K562 (cell line): ENCODE data around the gene PDE11A. TPM values are rescaled to one million over a fixed set of nuclear protein-coding genes. Genes with fewer than 3 reads are reported as not detected.
A peak's percentile ranks its signal among the peaks of the same experiment; 100 is the strongest.

Experiments used
- ATAC-seq: fragments of 200-7000 bp; cut with Tn5 transposase; 3 replicates; pipeline ENCODE4 v1.9.1; 2020; ENCODE audit warnings: moderate library complexity
- BruUV-seq: library from RNA; stranded (reverse); fragments of 400-500 nt; replicated peaks from 2 replicates; lab custom pipeline; 2021; lab: Mats Ljungman, UMichigan
- CTCF ChIA-PET: fragments of 300-600 bp; formaldehyde crosslinking; extraction: SDS; loops from one replicate; lab custom pipeline; 2021; ENCODE audit warnings: low intra/inter-chr PET ratio; lab: Yijun Ruan, JAX
- POLR2A ChIA-PET: fragments of 300-600, 350-650 bp; sonication (Branson Sonifier 250); formaldehyde crosslinking; extraction: SDS; loops from one replicate; lab custom pipeline; 2021; ENCODE audit warnings: antibody characterized with exemption, inconsistent platforms; lab: Yijun Ruan, JAX
- DNase-seq, 4 experiments: peaks; one replicate each; pipeline versions ENCODE4 v3.0.0 to v3.0.0-alpha.2; 2011 to 2018; ENCODE audit warnings: low spot score in 3 of 4, mixed read lengths in 3 of 4; ENCODE audit errors: extremely low read depth in 1 of 4
- FAIRE-seq: peaks from 2 replicates; lab custom pipeline; 2011; peaks lifted over from hg19 to GRCh38; lab: Jason Lieb, UNC
- H2AFZ ChIP-seq: 2 replicates; pipeline ENCODE4 v1.6.0; 2011; ENCODE audit warnings: low read depth, low read length, control low read depth, inconsistent platforms
- H3K27ac ChIP-seq: fragments of 200-600 bp; 3 replicates; pipeline ENCODE4 v1.8.0; 2011; ENCODE audit warnings: low read depth, mild to moderate bottlenecking, control low read depth, inconsistent platforms, low read length, moderate library complexity, mixed read lengths; ENCODE audit errors: extremely low read depth
- H3K27me3 ChIP-seq, 2 experiments: fragments of 300-600 bp in 1 of 2; 2 replicates in 1 of 2; 3 replicates in 1 of 2; pipeline versions ENCODE4 v1.6.0 to v1.8.0; 2011; ENCODE audit warnings: inconsistent platforms in 2 of 2, low read length in 2 of 2, mild to moderate bottlenecking in 1 of 2, mixed read lengths in 1 of 2, moderate library complexity in 1 of 2; ENCODE audit not compliant: control insufficient read depth in 2 of 2, insufficient read depth in 2 of 2
- H3K36me3 ChIP-seq: fragments of 300-600 bp; 3 replicates; pipeline ENCODE4 v1.8.0; 2011; ENCODE audit warnings: mild to moderate bottlenecking, low read length, inconsistent platforms; ENCODE audit not compliant: control insufficient read depth, insufficient read depth
- H3K4me1 ChIP-seq, 2 experiments: fragments of 200-600 bp in 1 of 2; replicated peaks in 1 of 2; 2 replicates in 1 of 2; 3 replicates in 1 of 2; pipeline versions ENCODE4 v1.5.1 to v1.8.0; 2011; ENCODE audit warnings: inconsistent platforms in 2 of 2, low read length in 2 of 2, mild to moderate bottlenecking in 1 of 2, mixed read lengths in 1 of 2, moderate library complexity in 1 of 2; ENCODE audit not compliant: control insufficient read depth in 2 of 2, insufficient read depth in 2 of 2
- H3K4me2 ChIP-seq: 2 replicates; pipeline ENCODE4 v1.6.1; 2011; ENCODE audit warnings: low read length, control low read depth, inconsistent platforms, mixed read lengths; ENCODE audit not compliant: insufficient read depth
- H3K4me3 ChIP-seq: fragments of 200-600 bp; sonication (generic), shearing (Covaris generic); 2 replicates; pipeline ENCODE4 v1.5.1; 2016; ENCODE audit warnings: control low read depth, inconsistent platforms
- H3K79me2 ChIP-seq: fragments of 200-600 bp; 3 replicates; pipeline ENCODE4 v1.8.0; 2011; ENCODE audit warnings: low read length, inconsistent platforms; ENCODE audit not compliant: control insufficient read depth, insufficient read depth
- H3K9ac ChIP-seq, 2 experiments: 2 replicates each; pipeline versions ENCODE4 v1.6.0 to v1.6.1; 2011; ENCODE audit warnings: low read depth in 2 of 2, low read length in 2 of 2, control low read depth in 1 of 2, inconsistent platforms in 1 of 2, mild to moderate bottlenecking in 1 of 2, mixed read lengths in 1 of 2; ENCODE audit not compliant: insufficient read depth in 1 of 2
- H3K9me1 ChIP-seq: one replicate; pipeline ENCODE4 v1.6.0; 2011; ENCODE audit warnings: inconsistent platforms, mild to moderate bottlenecking, low read length, moderate library complexity; ENCODE audit not compliant: control insufficient read depth, insufficient read depth
- H3K9me3 ChIP-seq: replicated peaks from 2 replicates; pipeline ENCODE4 v1.5.1; 2011; ENCODE audit warnings: low read depth, low read length, inconsistent platforms; ENCODE audit not compliant: control insufficient read depth, insufficient read depth
- H4K20me1 ChIP-seq: replicated peaks from 2 replicates; pipeline ENCODE4 v1.6.1; 2011; ENCODE audit warnings: low read length, inconsistent platforms, mixed read lengths; ENCODE audit not compliant: control insufficient read depth, insufficient read depth
- BMI1 ChIP-seq: fragments of 150-350 bp; IDR thresholded peaks from 2 replicates; pipeline ENCODE4 v1.6.1; 2014; ENCODE audit warnings: low read length
- CBFB ChIP-seq: sonication (generic); formaldehyde crosslinking; IDR thresholded peaks from 2 replicates; pipeline ENCODE4 v1.4.0; 2020; ENCODE audit warnings: mild to moderate bottlenecking, missing genetic modification reagents
- CLOCK ChIP-seq: fragments of 250-450 bp; sonication (Bioruptor Pico); IDR thresholded peaks from 2 replicates; pipeline ENCODE4 v1.4.0; 2020; ENCODE audit warnings: mild to moderate bottlenecking, moderate library complexity, borderline replicate concordance
- ELF2 ChIP-seq: fragments of 250-450 bp; sonication (Bioruptor Pico); IDR thresholded peaks from 2 replicates; pipeline ENCODE4 v1.5.0; 2021; ENCODE audit warnings: mild to moderate bottlenecking
- FIP1L1 ChIP-seq: fragments of 200-400 bp; formaldehyde crosslinking; IDR thresholded peaks from 2 replicates; pipeline ENCODE4 v1.6.1; 2018; ENCODE audit warnings: mild to moderate bottlenecking, low read depth, low read length; ENCODE audit not compliant: poor library complexity, severe bottlenecking
- HDAC8 ChIP-seq: fragments of 450-650 bp; IDR thresholded peaks from 2 replicates; pipeline ENCODE4 v1.6.1; 2016; ENCODE audit warnings: mild to moderate bottlenecking, missing genetic modification characterization, moderate library complexity, missing compliant biosample characterization
- MBD1 ChIP-seq: fragments of 250-450 bp; sonication (Bioruptor Pico); IDR thresholded peaks from 2 replicates; pipeline ENCODE4 v1.8.0; 2022; ENCODE audit warnings: inconsistent platforms
- NRF1 ChIP-seq, 2 experiments: fragments of 450-650 bp; IDR thresholded peaks in 1 of 2; conservative IDR thresholded peaks in 1 of 2; 2 replicates each; pipeline ENCODE4 v1.6.1; 2014; ENCODE audit warnings: mild to moderate bottlenecking in 2 of 2
- TAF15 ChIP-seq: fragments of 200-400 bp; formaldehyde crosslinking; IDR thresholded peaks from 2 replicates; pipeline ENCODE4 v1.6.1; 2017; ENCODE audit warnings: mild to moderate bottlenecking, low read depth, low read length, moderate library complexity
- ZBTB17 ChIP-seq: fragments of 450-650 bp; formaldehyde crosslinking; IDR thresholded peaks from 2 replicates; pipeline ENCODE4 v1.4.0; 2020; ENCODE audit warnings: mild to moderate bottlenecking
- WGBS: fragments of 100-300 bp; shearing (Covaris generic); methylation state at CpG from one replicate; pipeline ENCODE4 v1.1.6; 2016; ENCODE audit warnings: low coverage, mixed read lengths; ENCODE audit not compliant: insufficient coverage; ENCODE audit errors: missing lambda C conversion rate; 5-methylcytosine and 5-hydroxymethylcytosine counted together
- in situ Hi-C: fragments of 300-500 bp; cut with MboI; formaldehyde crosslinking; loops from 4 replicates; pipeline ENCODE4 v1.15.0; 2018; ENCODE audit warnings: inconsistent platforms, mixed read lengths
- intact Hi-C: fragments of 100-400 bp; cut with micrococcal nuclease; formaldehyde crosslinking; loops from 2 replicates; pipeline ENCODE4 v1.14.2; 2022
- polyA plus RNA-seq, 8 experiments: library from polyadenylated mRNA; depleted of rRNA in 4 of 8; stranded (reverse) in 5 of 8; unstranded in 3 of 8; fragments of >200 nt; fragmentation: Nextera tagmentation in 2 of 8; fragmentation: Illumina TruSeq in 1 of 8; extraction: Ambion mirVana in 2 of 8; extraction: Trizol in 1 of 8; gene quantifications; 2 replicates each; pipeline versions ENCODE4 v1.2.1 to v1.2.3, GENCODE V29; 2011 to 2014; ENCODE audit warnings: inconsistent platforms in 1 of 8, missing spikeins in 1 of 8
- total RNA-seq, 7 experiments: library from RNA; depleted of rRNA in 6 of 7; stranded (reverse); fragments of >200 nt in 6 of 7; fragmentation: Illumina TruSeq in 2 of 7; extraction: Trizol in 2 of 7; gene quantifications; 2 replicates each; pipeline versions ENCODE4 v1.2.1 to v1.2.3, GENCODE V29; 2011 to 2021; ENCODE audit warnings: low replicate concordance in 1 of 7
- TF ChIP-seq, protein P1 (sequence below): sonication (generic); formaldehyde crosslinking; IDR thresholded peaks from 2 replicates; pipeline ENCODE4 v1.8.0; 2022; ENCODE audit warnings: mild to moderate bottlenecking, missing genetic modification reagents

Gene PDE11A
- total and polyA plus RNA-seq, 9 of the 15 experiments (the other 6 are each of a cell fraction or from before 2014, with no cell fraction given), result 3.2 to 22.1 (median 5.7) TPM

DNA sequence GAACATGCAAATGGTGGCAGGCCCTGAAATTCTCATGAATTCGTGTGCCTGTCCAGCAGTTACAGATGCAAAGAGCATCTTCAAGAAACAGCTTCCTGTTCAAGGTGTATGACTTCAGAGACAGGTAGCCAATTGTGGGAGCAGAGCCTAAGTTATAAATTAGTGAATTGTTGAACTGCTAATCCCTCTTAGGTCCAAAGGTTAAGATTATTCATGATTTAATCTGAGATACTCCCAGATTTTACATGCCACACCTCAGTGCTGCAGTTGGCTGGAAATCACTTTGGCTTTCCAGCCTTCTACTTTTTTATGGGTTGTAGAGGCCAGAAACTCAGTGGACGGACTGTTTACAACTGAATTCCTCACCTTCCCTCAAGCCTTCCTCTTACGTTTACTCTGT, 432.2 kb downstream of the PDE11A start (continued):
- TF ChIP-seq CLOCK (CRISPR knock-in tag) (no peak), BMI1 (no peak), HDAC8 (no peak)

- no peaks in the 10 kb centered on the region for H3K9me1 ChIP-seq
- peak; percentile 57 to 81 (median 77) for DNase-seq
- BruUV-seq, result no TSS peak
- H3K4me1 ChIP-seq, result peaks cover 0 to 22% of the 10 kb centered on the region in 2 experiments; a peak in 3 of 5 replicates
- POLR2A ChIA-PET, result interaction anchor here (0.6 to 1.3 kb wide), 4 partner anchors 12 to 92 kb away, joined by 3 to 4 read pairs (median 3); no protein-coding TSS in a partner anchor
- H3K9me3 ChIP-seq, result peaks cover 2% of the 10 kb centered on the region
- intact Hi-C loops (loop anchor here (5.0 to 10.0 kb wide), 2 partner anchors 53 to 475 kb away; no protein-coding TSS in a partner anchor), in situ Hi-C loops (no loop called here)
- WGBS, result 14% methylated on average over 2 of the region's 2 CpGs
- H3K27me3 ChIP-seq, result no peaks in the 10 kb centered on the region; a peak in 1 of 5 replicates
- peak; percentile 26 for FAIRE-seq
- H3K9ac ChIP-seq, result no peak overlapping the region
- H3K4me2 ChIP-seq, result peak overlapping the region; percentile 31; the same call in 1 of the 2 replicates
- CTCF ChIA-PET, result no interaction called here
- H4K20me1 ChIP-seq, result no peaks in the 10 kb centered on the region
- peak overlapping the region; percentile 37; the same call in 1 of the 2 replicates for H2AFZ ChIP-seq
- H3K4me3 ChIP-seq, result no peak overlapping the region
- no peak overlapping the region for H3K27ac ChIP-seq
- no peaks in the 10 kb centered on the region for H3K36me3 ChIP-seq
- H3K79me2 ChIP-seq, result no peaks in the 10 kb centered on the region
- ATAC-seq, result peak; percentile 71
- TF ChIP-seq, protein P1, sequence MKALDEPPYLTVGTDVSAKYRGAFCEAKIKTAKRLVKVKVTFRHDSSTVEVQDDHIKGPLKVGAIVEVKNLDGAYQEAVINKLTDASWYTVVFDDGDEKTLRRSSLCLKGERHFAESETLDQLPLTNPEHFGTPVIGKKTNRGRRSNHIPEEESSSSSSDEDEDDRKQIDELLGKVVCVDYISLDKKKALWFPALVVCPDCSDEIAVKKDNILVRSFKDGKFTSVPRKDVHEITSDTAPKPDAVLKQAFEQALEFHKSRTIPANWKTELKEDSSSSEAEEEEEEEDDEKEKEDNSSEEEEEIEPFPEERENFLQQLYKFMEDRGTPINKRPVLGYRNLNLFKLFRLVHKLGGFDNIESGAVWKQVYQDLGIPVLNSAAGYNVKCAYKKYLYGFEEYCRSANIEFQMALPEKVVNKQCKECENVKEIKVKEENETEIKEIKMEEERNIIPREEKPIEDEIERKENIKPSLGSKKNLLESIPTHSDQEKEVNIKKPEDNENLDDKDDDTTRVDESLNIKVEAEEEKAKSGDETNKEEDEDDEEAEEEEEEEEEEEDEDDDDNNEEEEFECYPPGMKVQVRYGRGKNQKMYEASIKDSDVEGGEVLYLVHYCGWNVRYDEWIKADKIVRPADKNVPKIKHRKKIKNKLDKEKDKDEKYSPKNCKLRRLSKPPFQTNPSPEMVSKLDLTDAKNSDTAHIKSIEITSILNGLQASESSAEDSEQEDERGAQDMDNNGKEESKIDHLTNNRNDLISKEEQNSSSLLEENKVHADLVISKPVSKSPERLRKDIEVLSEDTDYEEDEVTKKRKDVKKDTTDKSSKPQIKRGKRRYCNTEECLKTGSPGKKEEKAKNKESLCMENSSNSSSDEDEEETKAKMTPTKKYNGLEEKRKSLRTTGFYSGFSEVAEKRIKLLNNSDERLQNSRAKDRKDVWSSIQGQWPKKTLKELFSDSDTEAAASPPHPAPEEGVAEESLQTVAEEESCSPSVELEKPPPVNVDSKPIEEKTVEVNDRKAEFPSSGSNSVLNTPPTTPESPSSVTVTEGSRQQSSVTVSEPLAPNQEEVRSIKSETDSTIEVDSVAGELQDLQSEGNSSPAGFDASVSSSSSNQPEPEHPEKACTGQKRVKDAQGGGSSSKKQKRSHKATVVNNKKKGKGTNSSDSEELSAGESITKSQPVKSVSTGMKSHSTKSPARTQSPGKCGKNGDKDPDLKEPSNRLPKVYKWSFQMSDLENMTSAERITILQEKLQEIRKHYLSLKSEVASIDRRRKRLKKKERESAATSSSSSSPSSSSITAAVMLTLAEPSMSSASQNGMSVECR, result no peak
- TF ChIP-seq ELF2 (CRISPR knock-in tag) (no peak), TAF15 (no peak), ZBTB17 (CRISPR knock-in tag) (0 out of 2 replicates have a peak, but pooled peaks have one; percentile 34), NRF1 (conservative IDR thresholded peaks at IDR 0.05 in 1 of 2, IDR thresholded peaks at IDR 0.05 in 1 of 2) (no peak), FIP1L1 (no peak), CBFB (CRISPR knock-in tag) (peak; percentile 91; the same call in 1 of the 2 replicates), MBD1 (CRISPR knock-in tag) (no peak)
These were observed 433.2 kb downstream of the PDE11A start for GRCh38 chr2:177639262-177639914.
